AG04450 (cell line): ENCODE results near the gene CD86. TPM values are rescaled to one million over a fixed set of nuclear protein-coding genes. Genes with fewer than 3 reads are reported as not detected.
"Not testable (repeated sequence)": the region's sequence is repeated elsewhere in the genome, so short reads cannot be mapped to it uniquely, and the experiment has no call there.

Experiments
- CTCF ChIA-PET: fragments of 300-600, 350-600 bp; formaldehyde crosslinking; extraction: SDS; loops from one replicate; lab custom pipeline; 2022; ENCODE audit warnings: antibody characterized with exemption, inconsistent platforms; lab: Charles Lee
- POLR2A ChIA-PET: fragments of 350-600 bp; formaldehyde crosslinking; extraction: SDS; loops from one replicate; lab custom pipeline; 2021; ENCODE audit warnings: antibody characterized with exemption, inconsistent platforms; lab: Yijun Ruan, JAX
- DNase-seq: peaks from one replicate; pipeline ENCODE4 v3.0.0-alpha.2; 2011; ENCODE audit warnings: low read depth, low spot score
- H3K27ac ChIP-seq: one replicate; pipeline ENCODE4 v1.5.1; 2012; ENCODE audit warnings: low read depth, low read length, control low read depth
- H3K27me3 ChIP-seq: one replicate; pipeline ENCODE4 v1.6.0; 2012; ENCODE audit warnings: low read length; ENCODE audit not compliant: control insufficient read depth, insufficient read depth
- H3K4me3 ChIP-seq: 2 replicates; pipeline ENCODE4 v1.5.1; 2011; ENCODE audit warnings: mild to moderate bottlenecking, low read depth, low read length, control low read depth
- H3K9me3 ChIP-seq: 2 replicates; pipeline ENCODE4 v1.5.1; 2012; ENCODE audit warnings: low read length; ENCODE audit not compliant: control insufficient read depth, insufficient read depth
- CTCF ChIP-seq: IDR thresholded peaks from 2 replicates; pipeline ENCODE4 v1.5.1; 2011; ENCODE audit warnings: low read depth, low read length, control low read depth, inconsistent platforms
- polyA plus RNA-seq: library from polyadenylated mRNA; depleted of rRNA; stranded (reverse); fragments of >200 nt; gene quantifications from 2 replicates; pipeline ENCODE4 v1.2.3, GENCODE V29; 2011

CD86 gene
- polyA plus RNA-seq, 1 experiment, result not detected

GRCh38 chr3:122030381-122031122 lies 24.6 kb upstream of the CD86 start:
- no peaks in the 10 kb centered on the region for H3K9me3 ChIP-seq
- no peak for DNase-seq
- ChIA-PET CTCF (interaction anchor here (0.9 kb wide), 1 partner anchor 35 kb away, joined by 3 read pairs; no protein-coding TSS in a partner anchor), POLR2A (no interaction called here)
- H3K27ac ChIP-seq, result no peak overlapping the region
- no peak overlapping the region for H3K4me3 ChIP-seq
- no peak for TF ChIP-seq CTCF
- H3K27me3 ChIP-seq, result no peaks in the 10 kb centered on the region

GRCh38 chr3:122031123-122031468 lies 24.1 kb upstream of the CD86 start:
- CTCF ChIA-PET, result interaction anchor here (0.9 kb wide), 1 partner anchor 35 kb away, joined by 3 read pairs; no protein-coding TSS in a partner anchor
- no peak for DNase-seq
- POLR2A ChIA-PET, result no interaction called here

GRCh38 chr3:122032531-122032930 lies 22.6 kb upstream of the CD86 start:
- CTCF ChIA-PET, result no interaction called here
- no peak overlapping the region for H3K27ac ChIP-seq
- no peak for TF ChIP-seq CTCF

More at GRCh38 chr3:122031123-122031468, 24.1 kb upstream of the CD86 start:
- no peak overlapping the region for H3K27ac ChIP-seq
- no peak for TF ChIP-seq CTCF
- H3K27me3 ChIP-seq, result no peaks in the 10 kb centered on the region
- H3K9me3 ChIP-seq, result no peaks in the 10 kb centered on the region
- H3K4me3 ChIP-seq, result no peak overlapping the region

GRCh38 chr3:122033023-122033422 lies 22.1 kb upstream of the CD86 start:
- peaks cover 5% of the 10 kb centered on the region; the same call in 1 of the 2 replicates for H3K9me3 ChIP-seq
- H3K27ac ChIP-seq, result no peak overlapping the region
- no peaks in the 10 kb centered on the region for H3K27me3 ChIP-seq
- POLR2A ChIA-PET, result no interaction called here
- no peak for TF ChIP-seq CTCF
- CTCF ChIA-PET, result no interaction called here
- H3K4me3 ChIP-seq, result no peak overlapping the region
- no peak for DNase-seq

More at GRCh38 chr3:122032531-122032930, 22.6 kb upstream of the CD86 start:
- Histone ChIP-seq H3K9me3 (peaks cover 5% of the 10 kb centered on the region; the same call in 1 of the 2 replicates), H3K27me3 (no peaks in the 10 kb centered on the region), H3K4me3 (no peak overlapping the region)
- DNase-seq, result no peak
- POLR2A ChIA-PET, result no interaction called here

GRCh38 chr3:122047296-122047695 lies 7.9 kb upstream of the CD86 start:
- H3K27ac ChIP-seq, H3K27me3 ChIP-seq, H3K9me3 ChIP-seq, POLR2A ChIA-PET, CTCF ChIA-PET, DNase-seq, H3K4me3 ChIP-seq: not testable (repeated sequence)

GRCh38 chr3:122047773-122048172 lies 7.4 kb upstream of the CD86 start:
- POLR2A ChIA-PET, DNase-seq, CTCF ChIA-PET, H3K4me3 ChIP-seq, H3K27me3 ChIP-seq, H3K27ac ChIP-seq, H3K9me3 ChIP-seq: not testable (repeated sequence)
